Endothelial cell of hepatic sinusoid (primary cell): ENCODE results near the gene MED28.
"Not testable (repeated sequence)": the region's sequence is repeated elsewhere in the genome, so short reads cannot be mapped to it uniquely, and the experiment has no call there.

Source experiments
- in situ Hi-C: cut with HindIII; loops from 2 replicates; pipeline ENCODE4 v1.10.0; 2017; ENCODE audit warnings: low sequenced_read_pairs

Gene MED28

GRCh38 chr4:17614416-17615299, at the start of gene MED28:
TSS of gene MED28 (plus strand) at chr4:17614641. CDS start at chr4:17614655, 14 bp downstream.
- in situ Hi-C loops: no loop called here

GRCh38 chr4:17565846-17566245, 48.6 kb upstream of the MED28 start:
- in situ Hi-C loops: no loop called here

- in situ Hi-C loops: no loop called here
Measured at GRCh38 chr4:17567271-17567670, 47.2 kb upstream of the MED28 start.

GRCh38 chr4:17574206-17574605, 40.2 kb upstream of the MED28 start:
- in situ Hi-C loops: no loop called here

- in situ Hi-C loops: not testable (repeated sequence)
Measured at GRCh38 chr4:17575177-17575576, 39.3 kb upstream of the MED28 start.

- in situ Hi-C loops: no loop called here
Measured at GRCh38 chr4:17576932-17577664, 37.3 kb upstream of the MED28 start, which contains the start of gene LAP3. TSS of gene LAP3 (plus strand) at chr4:17577198. CDS start at chr4:17577466, 268 bp downstream.

GRCh38 chr4:17577665-17578481, 36.6 kb upstream of the MED28 start:
- in situ Hi-C loops: no loop called here

- in situ Hi-C loops: no loop called here
Measured at GRCh38 chr4:17578482-17578891, 36.0 kb upstream of the MED28 start.

- in situ Hi-C loops: no loop called here
Measured at GRCh38 chr4:17580969-17581368, 33.5 kb upstream of the MED28 start.

- in situ Hi-C loops: no loop called here
Measured at GRCh38 chr4:17583276-17583675, 31.2 kb upstream of the MED28 start.

GRCh38 chr4:17583941-17584340, 30.5 kb upstream of the MED28 start:
- in situ Hi-C loops: no loop called here

GRCh38 chr4:17584521-17585213, 29.8 kb upstream of the MED28 start:
- in situ Hi-C loops: no loop called here

GRCh38 chr4:17587094-17587822, 27.2 kb upstream of the MED28 start:
- in situ Hi-C loops: no loop called here

GRCh38 chr4:17589355-17589754, 25.1 kb upstream of the MED28 start:
- in situ Hi-C loops: no loop called here

GRCh38 chr4:17595471-17596005, 18.9 kb upstream of the MED28 start:
- in situ Hi-C loops: no loop called here

GRCh38 chr4:17597517-17597916, 16.9 kb upstream of the MED28 start:
- in situ Hi-C loops: no loop called here

GRCh38 chr4:17599826-17600225, 14.6 kb upstream of the MED28 start:
- in situ Hi-C loops: no loop called here

GRCh38 chr4:17605236-17605635, 9.2 kb upstream of the MED28 start:
- in situ Hi-C loops: loop anchor here (5.0 kb wide), 1 partner anchor 58 kb away; no protein-coding TSS in a partner anchor

GRCh38 chr4:17613761-17614415, 553 bp upstream of the MED28 start:
- in situ Hi-C loops: no loop called here
